ENCODE results near the gene SUSD3.

SUSD3 gene

DNA sequence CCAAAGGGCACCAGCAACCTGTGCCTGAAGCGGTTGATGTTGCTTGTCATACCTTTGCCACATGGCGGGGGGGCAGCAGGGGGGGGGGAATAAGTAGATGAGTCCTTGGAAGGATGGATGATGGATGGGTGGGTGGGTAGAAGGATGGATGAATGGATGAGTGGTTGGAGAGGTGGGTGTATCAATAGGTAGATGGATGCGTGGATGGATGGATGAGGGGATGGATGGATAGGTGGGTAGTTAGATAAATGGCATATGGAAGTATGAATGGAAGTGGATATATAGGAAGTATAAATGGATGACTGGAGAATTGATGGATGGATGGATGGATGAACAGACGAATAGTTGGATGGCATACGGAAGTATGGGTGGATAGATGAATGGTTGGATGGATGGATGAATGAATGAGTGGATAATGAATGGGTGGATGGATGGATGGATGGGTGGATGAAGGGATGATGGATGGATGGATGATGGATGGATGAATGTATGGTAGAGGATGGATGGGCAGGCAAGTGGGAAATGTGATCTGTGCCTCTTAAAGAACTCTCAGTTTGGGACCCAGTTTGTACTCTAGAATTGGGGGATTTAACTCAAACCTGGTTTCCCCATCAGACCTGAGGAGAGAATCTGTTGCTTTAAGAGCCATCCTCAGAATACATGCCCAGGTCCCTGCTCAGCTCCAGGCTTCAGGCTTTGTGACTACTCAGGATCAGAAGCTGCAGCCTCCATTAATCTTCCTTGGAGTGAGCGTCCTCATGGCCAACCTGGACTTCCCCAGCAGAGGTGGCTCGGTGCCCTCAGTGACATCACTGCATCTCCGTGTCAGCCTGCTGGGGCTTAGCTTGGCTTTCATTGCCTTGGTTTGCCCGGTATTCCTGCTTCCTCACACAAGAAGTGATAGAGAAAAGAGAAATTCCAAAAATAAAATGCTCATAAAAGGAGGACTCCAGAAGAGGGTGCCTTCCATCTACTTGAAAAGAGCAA is 27.6 kb upstream of the SUSD3 start:
- no peak for DNase-seq (ENCODE audit: low spot score)

DNA sequence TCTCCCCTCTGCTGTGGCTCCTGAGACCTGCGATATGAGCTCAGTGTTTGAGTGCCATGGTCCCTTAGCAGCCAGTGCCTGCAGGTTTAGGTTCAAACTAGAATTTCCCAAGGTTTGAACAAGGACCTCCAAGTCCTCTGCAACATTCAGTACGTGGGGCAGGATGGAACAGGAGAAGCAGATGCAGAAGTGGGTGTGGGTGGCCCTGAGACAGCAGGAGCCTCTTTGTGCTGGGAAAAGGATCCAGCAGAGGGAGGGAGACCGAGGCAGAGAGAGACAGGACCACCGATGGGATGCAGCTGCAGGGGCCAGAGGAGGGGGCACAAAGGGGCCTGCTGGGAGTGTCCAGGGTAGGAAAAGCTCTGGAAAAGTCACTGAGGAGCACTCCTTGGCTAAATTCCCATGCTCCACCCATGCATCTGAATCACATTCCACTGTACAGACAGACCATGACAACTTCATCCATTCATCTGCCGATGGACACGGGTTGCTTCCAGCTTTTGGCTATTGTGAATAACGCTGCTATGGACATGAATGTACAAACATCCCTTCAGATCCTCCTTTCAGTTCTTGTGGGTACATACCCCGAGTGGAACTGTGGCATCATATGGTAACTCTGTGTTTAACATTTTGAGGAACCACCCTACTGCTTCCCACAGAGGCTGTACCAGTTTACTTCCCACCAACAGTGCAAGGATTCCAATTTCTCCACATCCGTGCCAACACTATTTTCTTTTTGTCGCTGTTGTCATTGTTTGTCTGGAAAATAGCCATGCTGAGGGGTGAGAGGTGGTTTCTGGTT is 26.7 kb upstream of the SUSD3 start:
- no peak for DNase-seq (ENCODE audit: low spot score)

- DNase-seq (ENCODE audit: low spot score): no peak
These were observed 26.0 kb upstream of the SUSD3 start for GRCh38 chr9:93032545-93032944.

DNA sequence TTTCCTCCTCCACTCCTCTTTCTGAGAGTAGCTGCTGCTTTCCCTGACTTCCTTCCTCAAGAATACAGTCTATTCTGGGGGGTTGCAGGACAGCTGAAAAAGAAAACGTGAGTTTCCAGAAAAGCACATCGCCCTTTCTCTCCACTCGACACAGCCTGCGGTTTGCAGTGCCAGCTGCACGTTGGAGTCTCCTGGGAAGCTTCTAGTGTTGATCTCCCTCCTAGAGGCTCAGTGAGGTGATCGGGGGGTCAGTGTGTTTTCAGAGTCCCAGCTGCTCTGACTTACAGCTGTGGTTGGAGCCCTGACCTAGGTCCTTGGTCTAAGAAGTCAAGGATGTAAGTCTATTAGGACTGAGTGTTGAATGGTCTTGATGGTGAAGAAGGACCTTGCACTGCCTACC is 25.0 kb upstream of the SUSD3 start:
- DNase-seq (ENCODE audit: low spot score): no peak

DNA sequence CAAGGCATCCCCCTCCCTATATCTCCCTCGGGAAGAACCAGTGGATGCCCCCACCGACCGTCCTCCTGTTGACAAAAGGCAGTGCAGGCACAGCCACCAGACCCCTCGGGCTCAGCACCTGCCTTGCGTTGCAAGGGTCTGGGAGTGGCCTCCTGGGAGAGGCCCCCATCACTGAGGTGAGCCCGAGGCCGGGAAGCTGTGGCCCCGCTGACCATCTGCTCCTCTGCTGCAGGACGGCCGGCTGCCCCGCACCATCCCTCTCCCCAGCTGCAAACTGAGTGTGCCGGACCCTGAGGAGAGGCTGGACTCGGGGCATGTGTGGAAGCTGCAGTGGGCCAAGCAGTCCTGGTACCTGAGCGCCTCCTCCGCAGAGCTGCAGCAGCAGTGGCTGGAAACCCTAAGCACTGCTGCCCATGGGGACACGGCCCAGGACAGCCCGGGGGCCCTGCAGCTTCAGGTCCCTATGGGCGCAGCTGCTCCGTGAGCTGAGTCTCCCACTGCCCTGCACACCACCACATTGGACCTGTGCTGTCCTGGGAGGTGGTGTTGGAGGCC is 23.3 kb upstream of the SUSD3 start:
- DNase-seq (ENCODE audit: low spot score): no peak

- no peak for DNase-seq (ENCODE audit: low spot score)
These were observed 22.6 kb upstream of the SUSD3 start for GRCh38 chr9:93035821-93036351.

DNA sequence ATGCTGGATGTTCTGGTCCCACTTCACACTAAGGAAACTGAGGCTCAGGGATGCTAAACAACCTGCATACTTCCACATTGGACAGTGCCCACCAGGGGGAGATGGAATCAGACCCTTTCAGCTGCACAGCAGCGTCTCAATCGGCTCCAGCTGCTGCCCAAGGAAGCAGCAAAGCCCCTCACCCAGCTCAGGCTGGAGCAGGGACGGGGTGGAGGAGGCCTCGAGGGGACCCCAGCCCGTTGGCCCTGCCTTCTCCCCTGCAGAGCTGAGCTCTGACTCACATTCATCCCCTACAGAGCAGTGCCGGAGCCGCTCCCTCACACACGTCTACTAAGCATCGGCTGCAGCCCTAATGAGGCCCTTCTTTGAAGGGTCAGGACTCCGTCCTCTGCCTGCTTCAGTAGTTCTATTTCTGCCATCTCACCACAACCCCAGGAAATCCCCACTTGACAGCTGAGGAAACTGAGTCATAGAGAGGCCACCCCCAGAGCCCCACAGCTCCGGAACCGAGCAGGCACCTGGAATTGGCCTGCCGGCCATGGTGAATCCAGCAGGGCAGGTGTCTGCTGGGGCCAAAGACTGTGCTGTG is 21.5 kb upstream of the SUSD3 start:
- no peak for DNase-seq (ENCODE audit: low spot score)

DNA sequence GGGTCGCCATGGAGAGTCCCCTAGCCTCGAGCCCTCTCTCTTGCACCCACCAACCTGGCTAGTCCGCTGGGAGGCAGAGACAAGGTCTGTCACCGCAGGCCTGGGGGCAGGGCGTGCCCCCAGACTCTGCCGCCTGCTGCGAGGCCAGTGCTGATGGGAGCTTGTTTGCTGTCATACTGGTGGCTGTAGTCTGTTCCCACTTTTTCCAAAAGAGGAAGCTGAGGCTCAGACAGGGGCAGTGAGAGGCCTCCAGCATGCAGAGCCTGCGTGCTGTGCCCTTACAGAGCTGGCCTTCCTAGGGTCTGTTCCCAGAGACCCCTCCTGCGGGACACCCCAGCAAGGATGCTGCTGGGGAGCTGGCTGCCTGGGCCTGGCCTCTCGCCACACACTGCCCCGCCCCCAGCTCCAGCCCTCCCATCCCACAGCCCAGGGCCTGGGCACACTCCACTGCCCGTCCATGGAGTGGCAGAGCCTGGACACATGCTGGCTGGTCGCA is 21.0 kb upstream of the SUSD3 start:
- DNase-seq (ENCODE audit: low spot score): no peak

DNA sequence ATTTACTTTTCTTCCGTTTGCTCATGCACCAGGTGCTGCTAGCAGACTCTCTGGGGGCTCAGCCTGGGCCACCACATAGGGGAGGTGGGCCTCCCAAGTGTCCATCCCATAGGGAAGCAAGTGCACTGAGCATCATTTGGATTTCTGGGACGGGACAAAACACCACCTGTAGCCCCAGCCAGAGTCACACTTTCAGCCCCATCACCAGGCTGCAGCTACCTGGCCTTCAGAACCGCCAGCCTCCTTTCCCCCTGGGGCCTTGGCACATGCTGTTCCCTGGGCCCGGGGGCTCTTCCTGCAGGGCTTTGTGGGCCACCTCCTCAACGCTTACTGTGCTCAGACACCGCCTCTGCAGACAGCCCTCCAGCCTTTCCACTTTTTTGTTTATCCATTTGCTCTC is 19.6 kb upstream of the SUSD3 start:
- no peak for DNase-seq (ENCODE audit: low spot score)

DNA sequence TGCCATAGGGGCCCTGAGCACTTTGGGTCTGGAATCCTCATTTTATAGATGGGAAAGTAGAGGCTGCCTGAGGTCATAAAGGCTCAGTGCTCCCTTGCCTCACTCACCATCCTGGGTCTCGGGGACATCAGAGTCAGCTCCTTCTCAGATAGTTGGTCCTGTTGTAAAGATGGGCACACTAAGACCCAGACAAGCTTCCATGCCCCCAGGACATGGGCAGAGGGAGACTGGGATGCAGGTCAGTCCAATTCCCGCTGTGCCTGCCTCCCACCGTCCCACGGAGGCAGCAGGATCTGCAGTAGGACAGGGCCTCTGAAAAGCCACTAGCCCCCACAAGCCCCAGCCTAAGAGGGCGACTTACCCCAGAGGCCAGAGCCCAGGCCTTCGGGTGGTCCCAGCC is 19.0 kb upstream of the SUSD3 start:
- no peak for DNase-seq (ENCODE audit: low spot score)

- DNase-seq (ENCODE audit: low spot score): no peak
These were observed 18.5 kb upstream of the SUSD3 start for GRCh38 chr9:93039976-93040375.

DNA sequence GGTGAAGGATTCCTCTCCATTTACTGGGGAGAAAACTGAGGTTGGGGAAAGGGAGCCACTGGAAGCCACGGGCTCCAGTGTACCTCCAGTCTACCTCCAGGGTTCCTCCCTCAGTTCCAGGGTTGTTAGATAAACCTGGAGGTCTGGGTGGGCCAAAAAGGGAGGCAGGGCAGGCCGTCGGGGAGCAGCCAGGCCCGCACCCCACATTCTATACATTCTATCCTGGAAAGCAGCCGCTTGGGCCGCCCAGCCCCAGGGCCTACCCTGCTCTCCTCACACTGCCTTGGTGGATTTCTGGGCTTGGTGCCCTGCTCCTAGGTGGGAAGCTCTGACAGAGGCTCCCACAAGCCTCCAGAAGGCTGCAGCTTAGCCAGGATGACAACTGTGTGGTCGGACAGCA is 18.1 kb upstream of the SUSD3 start:
- DNase-seq (ENCODE audit: low spot score): no peak

- DNase-seq (ENCODE audit: low spot score): no peak
These were observed 17.2 kb upstream of the SUSD3 start for GRCh38 chr9:93041108-93041802.

DNA sequence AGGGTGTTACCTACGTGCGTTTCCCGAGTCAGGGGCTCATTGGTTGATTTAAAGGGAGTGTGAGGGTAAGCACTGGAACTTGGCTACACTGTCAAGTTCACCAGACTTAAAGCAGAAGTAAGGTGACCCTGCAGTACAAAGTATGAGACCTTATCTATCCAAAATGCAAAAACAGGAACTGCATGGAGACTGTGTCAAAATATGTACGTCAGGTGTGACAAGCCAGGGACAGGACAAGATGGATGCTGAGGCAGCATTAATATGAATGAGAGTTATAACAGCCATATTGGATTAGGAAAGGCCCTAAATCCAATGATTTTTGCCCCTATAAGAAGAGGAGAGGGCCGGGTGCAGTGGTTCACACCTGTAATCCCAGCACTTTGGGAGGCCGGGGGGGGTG is 15.4 kb upstream of the SUSD3 start:
- no peak for DNase-seq (ENCODE audit: low spot score)

DNA sequence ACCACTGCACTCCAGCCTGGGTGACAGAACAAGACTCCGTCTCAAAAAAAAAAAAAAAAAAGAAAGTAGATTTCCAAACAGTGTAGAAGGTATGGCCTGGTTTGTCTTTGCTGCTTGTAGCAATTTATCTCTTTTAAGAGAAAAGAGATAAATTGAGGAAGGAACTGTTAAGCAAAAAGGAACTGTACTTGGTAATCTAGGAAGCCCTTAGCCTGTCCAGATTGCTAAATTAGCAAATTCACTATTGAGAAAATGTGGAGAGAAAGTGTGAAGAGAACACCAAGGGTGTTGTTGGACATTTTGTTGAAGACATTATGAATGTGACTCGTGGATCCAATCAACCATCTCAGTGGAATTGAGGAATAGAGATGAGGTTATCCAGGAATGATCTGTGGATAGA is 13.0 kb upstream of the SUSD3 start:
- no peak for DNase-seq (ENCODE audit: low spot score)

DNA sequence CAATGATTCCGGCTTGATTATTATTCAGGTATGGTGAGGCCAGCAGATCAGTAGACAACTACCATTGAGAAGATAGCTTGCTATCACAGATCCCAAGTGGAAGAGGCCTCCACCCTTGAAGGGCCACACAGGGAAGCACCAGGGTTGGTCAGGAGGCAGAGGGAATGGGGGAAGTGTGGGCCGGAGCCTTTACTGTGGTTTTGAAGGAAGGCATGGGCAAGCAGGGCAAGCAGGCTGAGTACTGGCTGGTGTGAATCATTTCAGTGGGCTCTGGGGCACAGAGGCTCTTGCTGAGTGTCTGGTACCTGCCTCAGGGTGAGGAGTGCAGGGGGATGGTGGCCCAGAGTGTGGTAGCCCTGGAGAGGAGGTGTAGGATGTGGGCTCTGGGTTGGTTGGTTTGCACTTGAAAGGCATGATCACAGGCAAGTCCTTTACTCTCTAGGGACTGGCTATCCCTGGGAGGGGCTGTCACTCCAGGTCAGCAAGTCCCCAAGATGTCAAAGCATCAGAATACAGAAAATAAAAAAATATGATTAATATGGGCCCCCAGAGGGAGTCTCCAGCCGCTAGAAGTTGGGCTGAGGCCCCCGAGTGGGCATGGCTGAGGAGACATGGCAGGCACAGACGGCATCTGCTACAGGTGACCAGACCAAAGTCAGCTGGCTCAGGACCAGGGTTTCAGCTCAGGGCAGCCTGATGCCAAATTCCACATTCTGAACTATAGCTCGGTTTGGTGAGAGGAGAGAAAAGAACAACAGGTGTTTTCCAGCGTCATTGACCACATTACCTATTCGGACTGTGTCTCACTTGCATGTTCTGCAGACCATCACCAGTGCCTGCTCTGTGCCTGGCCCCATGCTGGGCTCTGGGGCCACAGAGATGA is 9.7 kb upstream of the SUSD3 start:
- no peak for DNase-seq (ENCODE audit: low spot score)

- no peak for DNase-seq (ENCODE audit: low spot score)
These were observed 9.0 kb upstream of the SUSD3 start for GRCh38 chr9:93049491-93049890.

DNA sequence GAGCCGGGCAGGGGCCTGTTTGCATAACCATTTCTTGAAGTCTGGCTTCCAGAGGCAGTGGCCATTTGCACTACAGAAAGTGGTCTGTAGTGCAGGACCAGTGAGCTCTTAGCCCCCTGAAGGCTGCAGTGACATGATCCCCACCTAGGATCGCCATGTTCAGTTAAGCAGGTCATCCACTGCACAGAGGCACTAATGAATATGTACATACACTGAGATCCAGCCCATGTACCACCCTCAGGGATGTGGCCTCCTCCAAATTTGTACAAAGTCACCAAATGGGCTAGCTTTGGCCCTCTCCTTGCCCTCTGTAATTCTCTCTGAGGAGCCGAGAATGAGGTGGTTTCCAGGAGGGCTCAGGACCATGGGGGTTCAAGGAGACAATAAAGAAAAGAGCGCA is 8.3 kb upstream of the SUSD3 start:
- no peak for DNase-seq (ENCODE audit: low spot score)

DNA sequence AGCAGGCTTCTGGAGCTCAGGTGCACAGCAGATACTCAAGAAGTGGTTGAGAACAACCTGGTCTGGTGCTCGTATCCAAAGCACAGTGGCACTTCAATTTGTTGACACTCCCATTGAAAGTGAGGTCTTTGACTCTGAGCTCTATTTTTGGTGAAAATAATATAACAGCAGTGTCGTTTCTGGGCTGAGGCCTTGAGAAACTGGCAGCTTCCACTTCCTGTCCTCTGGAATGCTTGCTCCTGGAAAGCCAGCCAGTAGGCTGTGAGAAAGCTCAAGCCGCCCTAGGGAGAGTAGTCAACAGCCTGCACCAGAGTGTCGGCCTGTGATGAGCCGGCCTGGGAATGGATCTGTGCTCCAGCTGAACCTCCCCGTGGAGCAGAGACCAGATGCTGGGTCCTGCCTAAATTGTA is 6.8 kb upstream of the SUSD3 start:
- DNase-seq (ENCODE audit: low spot score): no peak

DNA sequence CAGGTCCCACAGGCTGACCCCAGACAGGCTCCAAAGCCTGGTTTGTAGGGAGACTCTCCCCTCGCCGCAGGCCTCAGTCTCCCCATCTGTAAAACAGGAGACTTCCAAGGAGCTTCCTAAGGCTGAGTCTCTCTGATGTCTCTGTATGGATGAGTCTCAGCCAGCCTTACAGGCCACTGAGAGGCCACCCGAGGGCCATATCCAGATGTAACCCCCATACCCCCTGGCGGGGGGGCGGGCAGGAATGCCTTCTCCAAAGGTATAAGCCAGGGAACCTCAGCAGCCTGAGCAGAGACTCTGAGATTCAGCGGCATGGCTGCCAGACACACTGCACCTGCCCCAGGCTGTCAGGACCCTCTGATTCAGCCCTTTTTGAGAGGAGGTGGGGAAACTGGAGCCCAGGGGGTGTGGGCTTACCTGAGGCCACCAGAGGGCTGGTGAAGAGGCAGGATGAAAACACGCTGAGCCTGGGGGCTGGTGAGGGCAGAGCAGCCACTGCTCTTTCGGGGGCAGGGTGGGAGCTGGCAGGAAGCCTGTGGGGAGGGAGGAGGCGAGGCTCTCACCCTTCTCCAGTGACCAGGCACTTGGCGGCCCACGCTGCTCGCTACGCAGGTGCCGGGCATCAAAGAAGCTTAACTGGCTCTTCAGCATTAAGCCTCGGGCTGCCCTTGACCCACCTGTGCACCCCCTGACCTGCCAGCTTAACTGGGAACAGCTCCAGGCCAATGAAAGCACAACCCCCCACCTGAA is 5.5 kb upstream of the SUSD3 start:
- DNase-seq (ENCODE audit: low spot score): no peak

Data from CD4-positive, alpha-beta T cell treated with Interleukin-2 at 100 ng/mL for 4 hours (primary cell).